Left hindlimb (tissue), 1 donor: Measurements from ENCODE around the gene CHRNA9.

Experiments used
- DNase-seq: peaks from one replicate; pipeline ENCODE4 v3.0.0-alpha.2; 2018

CHRNA9 gene

DNA sequence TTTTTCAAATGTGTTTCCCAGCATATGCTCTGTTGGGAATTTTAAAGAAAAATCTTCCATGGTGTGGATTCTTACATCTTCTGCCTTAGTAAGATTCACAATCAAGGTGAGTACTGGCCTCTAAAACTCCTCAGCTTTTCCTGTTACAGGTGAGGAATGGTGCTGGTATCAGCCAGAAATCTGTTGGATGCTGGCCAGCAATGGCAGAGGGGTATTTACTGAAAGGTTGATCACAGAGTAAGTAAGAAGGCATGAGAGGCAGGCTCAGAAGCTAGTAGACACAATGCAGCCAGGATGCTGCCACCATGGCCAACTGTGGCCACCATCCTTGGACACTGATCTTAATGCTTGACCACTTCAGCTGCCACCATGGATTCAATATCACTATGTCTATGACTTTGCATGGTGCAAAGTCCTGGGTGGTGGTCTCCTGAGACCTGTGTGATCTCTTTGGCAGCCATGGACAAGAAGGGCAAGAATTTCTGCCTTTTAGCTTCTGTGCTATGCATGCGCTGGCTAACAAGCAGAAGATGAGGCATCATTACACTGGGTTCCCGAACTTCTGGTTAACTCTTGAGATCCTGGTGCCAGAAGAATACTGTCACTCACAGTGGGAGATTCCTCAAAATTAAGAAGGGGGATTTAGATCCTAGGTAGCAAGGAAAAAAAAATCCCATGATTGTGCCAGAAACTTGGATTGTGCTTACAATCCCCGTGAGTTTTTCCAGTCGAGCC is 60.2 kb downstream of the CHRNA9 start:
- no peak for DNase-seq

DNA sequence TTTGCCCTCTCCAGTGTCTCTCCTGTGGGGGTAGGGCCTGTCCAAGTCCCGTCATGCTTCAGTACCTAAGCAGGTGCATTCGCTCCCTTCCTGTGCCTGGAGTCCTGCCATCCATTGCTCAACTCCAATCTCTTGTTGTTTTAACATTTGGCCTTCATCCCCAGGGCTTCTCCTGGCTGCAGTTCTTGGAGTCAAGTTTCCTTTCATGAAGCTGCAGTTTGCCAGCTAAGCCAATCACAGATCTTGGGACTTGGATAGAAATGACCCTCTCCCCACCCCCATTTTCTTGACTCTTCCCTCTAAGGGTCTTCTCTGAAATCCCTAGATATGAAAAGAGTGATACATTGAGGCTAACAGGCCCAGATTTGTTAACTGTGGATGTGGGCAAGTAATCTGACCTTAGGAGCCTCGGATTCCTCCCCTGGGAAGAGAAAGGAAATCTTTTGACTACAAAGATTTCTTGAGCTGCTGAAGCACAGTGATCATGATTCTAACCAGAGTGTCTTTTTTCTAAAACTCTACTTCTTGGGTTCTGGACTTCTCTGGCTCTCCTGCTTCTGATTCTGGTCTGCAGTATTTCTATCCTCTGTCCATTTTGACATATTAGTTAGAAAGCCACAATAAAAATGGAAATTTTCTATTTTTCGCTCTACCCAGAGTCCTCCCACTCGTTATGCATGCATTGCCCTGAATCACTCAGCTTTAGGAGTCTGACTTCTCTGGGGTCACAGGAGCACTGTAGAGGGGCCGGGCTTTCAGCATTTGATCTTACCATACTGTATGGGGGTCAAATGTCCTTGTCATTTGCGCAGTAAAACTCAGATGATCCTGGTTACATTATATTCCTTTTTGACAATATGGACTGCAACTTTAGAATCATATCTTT is 61.0 kb downstream of the CHRNA9 start:
- no peak for DNase-seq

DNA sequence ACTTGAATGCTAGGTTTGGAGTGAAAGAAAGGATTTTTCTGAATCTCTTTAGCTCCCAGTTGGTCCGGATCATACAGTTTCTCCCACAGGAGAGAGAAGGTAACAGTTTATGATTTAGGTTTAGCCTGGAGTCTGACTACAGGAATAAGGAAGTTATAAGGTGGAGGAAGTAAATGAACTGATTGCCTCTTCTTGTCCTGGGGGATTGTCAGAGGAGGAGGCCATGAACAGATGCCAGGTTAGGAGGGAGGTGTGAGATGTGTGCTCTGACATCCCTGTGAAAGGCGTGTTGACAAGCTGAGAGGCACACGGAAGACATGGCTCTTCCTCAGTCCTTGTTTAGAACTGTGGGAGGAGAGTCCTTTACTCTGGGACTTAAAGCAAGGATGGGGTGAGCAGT is 64.4 kb downstream of the CHRNA9 start:
- DNase-seq, result no peak

GRCh38 chr4:40401096-40401495 is 66.0 kb downstream of the CHRNA9 start:
- DNase-seq, result no peak

DNA sequence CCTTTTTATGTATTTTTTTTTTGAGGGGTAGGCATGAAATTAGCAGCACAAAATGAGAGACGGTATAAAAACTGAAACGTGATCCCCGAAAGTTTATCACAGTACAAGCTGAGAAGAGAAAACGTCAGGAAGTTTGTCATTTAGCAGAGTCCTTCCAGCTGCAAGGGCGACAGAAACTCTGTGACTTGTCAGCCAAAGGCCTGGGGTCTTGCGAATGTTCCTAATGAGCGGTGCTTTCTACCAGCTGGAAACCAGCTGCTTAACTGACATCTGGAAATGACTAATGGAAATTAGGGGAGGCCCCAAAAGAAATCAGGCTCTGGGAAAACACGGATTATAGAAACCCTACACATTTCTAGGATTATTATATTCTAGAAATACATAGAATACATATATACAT is 66.5 kb downstream of the CHRNA9 start:
- DNase-seq, result no peak

DNA sequence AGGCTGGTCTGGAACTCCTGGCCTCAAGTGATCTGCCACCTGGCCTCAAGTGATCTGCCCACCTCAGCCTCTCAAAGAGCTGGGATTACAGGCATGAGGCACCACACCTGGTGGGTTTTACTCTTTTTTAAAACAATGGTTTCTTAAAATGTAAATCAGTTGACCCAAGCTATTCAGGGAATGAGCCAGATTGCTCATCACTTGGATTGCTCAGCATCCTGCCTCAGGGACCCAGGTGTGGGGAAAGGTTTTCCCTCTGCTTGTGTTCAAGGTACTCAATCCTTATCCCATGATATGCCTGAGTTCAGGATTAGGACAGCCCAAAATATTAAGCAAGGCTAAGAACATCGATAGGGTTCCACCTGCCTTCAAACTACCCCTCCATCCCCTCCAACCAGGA is 67.4 kb downstream of the CHRNA9 start:
- no peak for DNase-seq

DNA sequence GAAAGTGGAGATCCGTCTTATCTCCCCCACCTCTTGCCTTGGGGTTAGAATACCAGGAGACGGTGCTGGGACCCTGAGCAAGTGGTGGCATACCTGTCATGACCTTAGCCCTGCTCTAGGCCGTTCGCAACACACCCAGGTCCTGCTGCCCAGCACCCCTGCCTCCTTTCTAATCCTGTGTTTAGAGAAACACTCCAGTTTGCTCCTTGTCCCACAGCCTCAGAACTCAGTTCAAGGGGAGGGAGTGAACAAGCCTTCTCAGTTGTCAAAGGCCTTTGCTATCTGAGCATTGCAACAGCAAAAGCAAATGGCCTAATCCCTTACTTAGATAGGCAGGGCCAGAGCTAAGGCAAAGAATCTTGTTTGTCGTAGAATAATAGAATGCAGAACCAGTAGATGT is 67.9 kb downstream of the CHRNA9 start:
- DNase-seq, result no peak
